IMR-90 (cell line): ENCODE data around the gene SESN1. TPM values are rescaled to one million over a fixed set of nuclear protein-coding genes. Genes with fewer than 3 reads are reported as not detected.

Experiments
- ATAC-seq: fragments of 200-7000 bp; cut with Tn5 transposase; 2 replicates; pipeline ENCODE4 v1.9.1; 2020; ENCODE audit warnings: low read depth, mild to moderate bottlenecking, moderate library complexity
- BruUV-seq: library from RNA; stranded (reverse); fragments of 400-500 nt; replicated peaks from 2 replicates; lab custom pipeline; 2021; lab: Mats Ljungman, UMichigan
- CTCF ChIA-PET: fragments of 300-600 bp; formaldehyde crosslinking; extraction: SDS; loops from one replicate; lab custom pipeline; 2021; ENCODE audit warnings: antibody characterized with exemption; lab: Yijun Ruan, JAX
- POLR2A ChIA-PET: fragments of 300-600 bp; sonication (Branson Sonifier 250); formaldehyde crosslinking; loops from one replicate; lab custom pipeline; 2022; ENCODE audit warnings: antibody characterized with exemption; ENCODE audit not compliant: unreplicated experiment; lab: Charles Lee
- DNase-seq: peaks from one replicate; pipeline ENCODE4 v3.0.0; 2013
- H2AFZ ChIP-seq: replicated peaks from 2 replicates; pipeline ENCODE3; 2013; ENCODE audit warnings: low read length, mild to moderate bottlenecking; ENCODE audit not compliant: poor library complexity
- H2AK5ac ChIP-seq: 2 replicates; pipeline ENCODE4 v1.6.1; 2013; ENCODE audit warnings: low read depth, low read length, inconsistent platforms
- H2AK9ac ChIP-seq: replicated peaks from 2 replicates; pipeline ENCODE3; 2013; ENCODE audit warnings: mild to moderate bottlenecking, low read depth, low read length, moderate library complexity; ENCODE audit not compliant: poor library complexity
- H2BK120ac ChIP-seq: 2 replicates; pipeline ENCODE4 v1.6.1; 2013; ENCODE audit warnings: low read depth, low read length, inconsistent platforms
- H2BK15ac ChIP-seq: 3 replicates; pipeline ENCODE4 v1.6.1; 2013; ENCODE audit warnings: low read depth, low read length, inconsistent platforms
- H2BK20ac ChIP-seq: 2 replicates; pipeline ENCODE4 v1.6.1; 2013; ENCODE audit warnings: low read depth, mild to moderate bottlenecking, inconsistent platforms, low read length, moderate library complexity
- H2BK5ac ChIP-seq: 2 replicates; pipeline ENCODE4 v1.6.1; 2013; ENCODE audit warnings: mild to moderate bottlenecking, low read depth, low read length, inconsistent platforms; ENCODE audit not compliant: poor library complexity, severe bottlenecking
- H3K14ac ChIP-seq: replicated peaks from 2 replicates; pipeline ENCODE4 v1.6.1; 2013; ENCODE audit warnings: low read depth, low read length, inconsistent platforms
- H3K18ac ChIP-seq: 2 replicates; pipeline ENCODE4 v1.6.1; 2013; ENCODE audit warnings: low read depth, low read length, control low read depth
- H3K23ac ChIP-seq: 2 replicates; pipeline ENCODE4 v1.6.1; 2013; ENCODE audit warnings: low read depth, low read length, inconsistent platforms
- H3K27ac ChIP-seq: 2 replicates; pipeline ENCODE4 v1.5.1; 2013; ENCODE audit warnings: mild to moderate bottlenecking, control low read depth, low read length; ENCODE audit not compliant: insufficient read depth
- H3K27me3 ChIP-seq: 2 replicates; pipeline ENCODE4 v1.6.1; 2013; ENCODE audit warnings: low read length; ENCODE audit not compliant: control insufficient read depth, insufficient read depth
- H3K36me3 ChIP-seq: 2 replicates; pipeline ENCODE4 v1.6.1; 2013; ENCODE audit warnings: low read length, mixed read lengths; ENCODE audit not compliant: control insufficient read depth, insufficient read depth
- H3K4ac ChIP-seq: 2 replicates; pipeline ENCODE4 v1.6.1; 2013; ENCODE audit warnings: low read depth, low read length, inconsistent platforms
- H3K4me1 ChIP-seq: 2 replicates; pipeline ENCODE4 v1.6.1; 2013; ENCODE audit warnings: low read length, mixed read lengths; ENCODE audit not compliant: control insufficient read depth, insufficient read depth
- H3K4me2 ChIP-seq: 2 replicates; pipeline ENCODE4 v1.6.1; 2013; ENCODE audit warnings: low read depth, mild to moderate bottlenecking, control low read depth, low read length, moderate library complexity
- H3K4me3 ChIP-seq: 2 replicates; pipeline ENCODE4 v1.5.1; 2013; ENCODE audit warnings: low read depth, mild to moderate bottlenecking, control low read depth, low read length, moderate library complexity; ENCODE audit not compliant: insufficient read depth
- H3K56ac ChIP-seq: 2 replicates; pipeline ENCODE4 v1.6.1; 2013; ENCODE audit warnings: low read length, inconsistent platforms; ENCODE audit not compliant: insufficient read depth; ENCODE audit errors: extremely low read depth
- H3K79me1 ChIP-seq, 2 experiments: 2 replicates each; pipeline ENCODE4 v1.6.1; 2013; ENCODE audit warnings: low read length in 2 of 2, inconsistent platforms in 1 of 2, low read depth in 1 of 2
- H3K9ac ChIP-seq: 2 replicates; pipeline ENCODE4 v1.6.1; 2013; ENCODE audit warnings: low read depth, low read length, control low read depth
- H3K9me1 ChIP-seq: 2 replicates; pipeline ENCODE4 v1.6.1; 2013; ENCODE audit warnings: low read length, inconsistent platforms; ENCODE audit not compliant: insufficient read depth
- H3K9me3 ChIP-seq: 2 replicates; pipeline ENCODE4 v1.6.1; 2013; ENCODE audit warnings: low read length; ENCODE audit not compliant: control insufficient read depth, insufficient read depth
- H4K20me1 ChIP-seq: 2 replicates; pipeline ENCODE4 v1.6.1; 2013; ENCODE audit warnings: low read length, inconsistent platforms; ENCODE audit not compliant: insufficient read depth
- H4K5ac ChIP-seq: 2 replicates; pipeline ENCODE4 v1.6.1; 2013; ENCODE audit warnings: mild to moderate bottlenecking, low read depth, low read length, control low read depth
- H4K8ac ChIP-seq, 2 experiments: 2 replicates each; pipeline ENCODE4 v1.6.1; 2013; ENCODE audit warnings: low read depth in 2 of 2, low read length in 2 of 2, control low read depth in 1 of 2, inconsistent platforms in 1 of 2
- H4K91ac ChIP-seq: 2 replicates; pipeline ENCODE4 v1.6.1; 2013; ENCODE audit warnings: low read depth, low read length, inconsistent platforms; ENCODE audit not compliant: insufficient read depth
- BHLHE40 ChIP-seq: fragments of 150-350 bp; IDR thresholded peaks from 2 replicates; pipeline ENCODE4 v1.6.1; 2016; ENCODE audit warnings: mild to moderate bottlenecking, low read depth, low read length
- CEBPB ChIP-seq: IDR thresholded peaks from 2 replicates; pipeline ENCODE4 v1.6.1; 2012; ENCODE audit warnings: low read depth, low read length, improper control_type of control experiment
- CHD1 ChIP-seq: IDR thresholded peaks from 2 replicates; pipeline ENCODE4 v1.6.1; 2012; ENCODE audit warnings: low read depth, low read length, improper control_type of control experiment
- ELK1 ChIP-seq: fragments of 150-350 bp; IDR thresholded peaks from 2 replicates; pipeline ENCODE4 v1.6.1; 2016; ENCODE audit warnings: low read depth, mild to moderate bottlenecking, low read length, moderate library complexity, borderline replicate concordance
- FOS ChIP-seq: fragments of 150-350 bp; IDR thresholded peaks from 2 replicates; pipeline ENCODE4 v1.6.1; 2016; ENCODE audit warnings: low read depth, low read length
- MAFK ChIP-seq: IDR thresholded peaks from 2 replicates; pipeline ENCODE4 v1.6.1; 2012; ENCODE audit warnings: low read depth, low read length, improper control_type of control experiment
- NFE2L2 ChIP-seq: fragments of 150-350 bp; IDR thresholded peaks from 2 replicates; pipeline ENCODE4 v1.6.1; 2016; ENCODE audit warnings: low read depth, mild to moderate bottlenecking, low read length
- POLR2A ChIP-seq: IDR thresholded peaks from 2 replicates; pipeline ENCODE4 v1.6.1; 2012; ENCODE audit warnings: mild to moderate bottlenecking, low read depth, low read length
- RAD21 ChIP-seq: IDR thresholded peaks from 2 replicates; pipeline ENCODE4 v1.6.1; 2012; ENCODE audit warnings: low read length, improper control_type of control experiment
- RCOR1 ChIP-seq: IDR thresholded peaks from 2 replicates; pipeline ENCODE4 v1.6.1; 2012; ENCODE audit warnings: mild to moderate bottlenecking, low read length, improper control_type of control experiment; ENCODE audit not compliant: insufficient replicate concordance
- RFX5 ChIP-seq: IDR thresholded peaks from 2 replicates; pipeline ENCODE4 v1.8.0; 2012; ENCODE audit warnings: low read depth, mild to moderate bottlenecking, low read length, moderate library complexity
- SMC3 ChIP-seq: fragments of 150-350 bp; IDR thresholded peaks from 2 replicates; pipeline ENCODE4 v1.6.1; 2016; ENCODE audit warnings: low read depth, mild to moderate bottlenecking, antibody characterized with exemption, low read length, moderate library complexity
- WGBS, 2 experiments: methylation state at CpG; one replicate each; pipeline versions ENCODE4 v1.1.5 to v1.1.7; 2013; ENCODE audit warnings: missing lambda C conversion rate in 2 of 2; ENCODE audit not compliant: insufficient read length in 1 of 2; ENCODE audit errors: extremely low coverage in 2 of 2; 5-methylcytosine and 5-hydroxymethylcytosine counted together
- dilution Hi-C: fragments of 300-500 bp; cut with HindIII; formaldehyde crosslinking; loops from one replicate; pipeline ENCODE4 v1.14.3; 2018; ENCODE audit warnings: low sequenced_read_pairs; ENCODE audit not compliant: unreplicated experiment
- in situ Hi-C: fragments of 300-500 bp; cut with MboI; formaldehyde crosslinking; loops from 3 replicates; pipeline ENCODE4 v1.14.3; 2019; ENCODE audit warnings: low sequenced_read_pairs, inconsistent platforms, mixed read lengths
- intact Hi-C: fragments of 100-400 bp; cut with micrococcal nuclease; formaldehyde crosslinking; loops from 2 replicates; pipeline ENCODE4 v1.10.0; 2022
- polyA plus RNA-seq, 3 experiments: library from polyadenylated mRNA; depleted of rRNA; stranded (reverse); fragments of >200 nt; gene quantifications; 2 replicates each; pipeline ENCODE4 v1.2.3, GENCODE V29; 2012; ENCODE audit warnings: low replicate concordance in 1 of 3
- total RNA-seq: library from RNA; depleted of rRNA; stranded (reverse); fragments of >200 nt; gene quantifications from 2 replicates; pipeline ENCODE4 v1.2.3, GENCODE V29; 2012

The SESN1 gene
- total and polyA plus RNA-seq, 2 of the 4 experiments (the other 2 are of a cell fraction), result 9.7 to 16.7 TPM

GRCh38 chr6:109092074-109092473, 2.6 kb downstream of the SESN1 start (continued):
- TF ChIP-seq ELK1 (no peak), CHD1 (no peak), FOS (no peak)

GRCh38 chr6:109091314-109092024, 3.2 kb downstream of the SESN1 start:
- no peak for DNase-seq
- no TSS peak for BruUV-seq
- Histone ChIP-seq H3K36me3 (no peaks in the 10 kb centered on the region), H3K4me2 (no peak overlapping the region; the same call in 1 of the 2 replicates), H3K9ac (no peak overlapping the region), H3K9me3 (no peaks in the 10 kb centered on the region), H4K91ac (no peak overlapping the region), H2BK20ac (no peak overlapping the region), H3K56ac (no peak overlapping the region), H2AK5ac (no peak overlapping the region), H3K14ac (no peak overlapping the region), H3K4ac (no peak overlapping the region), H3K18ac (no peak overlapping the region), H3K23ac (no peak overlapping the region), H4K20me1 (peaks cover 7% of the 10 kb centered on the region; the same call in 1 of the 2 replicates), H4K8ac (no peak overlapping the region), H2AK9ac (no peak overlapping the region), H2AFZ (no peak overlapping the region), H3K79me1 (peaks cover 26 to 47% of the 10 kb centered on the region in 2 experiments), H2BK15ac (no peak overlapping the region), H4K5ac (no peak overlapping the region), H2BK5ac (no peak overlapping the region), H3K27ac (no peak overlapping the region), H3K27me3 (no peaks in the 10 kb centered on the region), H3K9me1 (peaks cover 5% of the 10 kb centered on the region; the same call in 1 of the 2 replicates), H2BK120ac (no peak overlapping the region), H3K4me1 (peaks cover 3% of the 10 kb centered on the region; the same call in 1 of the 2 replicates), H3K4me3 (no peak overlapping the region)
- ChIA-PET POLR2A (no interaction called here), CTCF (no interaction called here)
- in situ Hi-C loops, result no loop called here
- dilution Hi-C loops, result no loop called here
- WGBS, 2 experiments, result 100% methylated on average over 2 of the region's 5 CpGs; no CpG with 5 or more reads in 1 of the 2 experiments
- intact Hi-C loops, result loop anchor here (5.0 kb wide), 1 partner anchor 391 kb away; the partner anchor contains the start of gene ZBTB24
- no peak for ATAC-seq
- no peak for TF ChIP-seq ELK1
- TF ChIP-seq MAFK, result no peak
- TF ChIP-seq BHLHE40, result no peak
- no peak for TF ChIP-seq RFX5
- no peak for TF ChIP-seq NFE2L2
- TF ChIP-seq CHD1, result no peak
- TF ChIP-seq RAD21, result no peak
- TF ChIP-seq SMC3, result no peak
- no peak for TF ChIP-seq CEBPB
- TF ChIP-seq FOS, result no peak
- TF ChIP-seq POLR2A, result no peak
- TF ChIP-seq RCOR1, result no peak
